ENCODE measurements around the gene VEZF1.
A peak's percentile ranks its signal among the peaks of the same experiment; 100 is the strongest.

DNA sequence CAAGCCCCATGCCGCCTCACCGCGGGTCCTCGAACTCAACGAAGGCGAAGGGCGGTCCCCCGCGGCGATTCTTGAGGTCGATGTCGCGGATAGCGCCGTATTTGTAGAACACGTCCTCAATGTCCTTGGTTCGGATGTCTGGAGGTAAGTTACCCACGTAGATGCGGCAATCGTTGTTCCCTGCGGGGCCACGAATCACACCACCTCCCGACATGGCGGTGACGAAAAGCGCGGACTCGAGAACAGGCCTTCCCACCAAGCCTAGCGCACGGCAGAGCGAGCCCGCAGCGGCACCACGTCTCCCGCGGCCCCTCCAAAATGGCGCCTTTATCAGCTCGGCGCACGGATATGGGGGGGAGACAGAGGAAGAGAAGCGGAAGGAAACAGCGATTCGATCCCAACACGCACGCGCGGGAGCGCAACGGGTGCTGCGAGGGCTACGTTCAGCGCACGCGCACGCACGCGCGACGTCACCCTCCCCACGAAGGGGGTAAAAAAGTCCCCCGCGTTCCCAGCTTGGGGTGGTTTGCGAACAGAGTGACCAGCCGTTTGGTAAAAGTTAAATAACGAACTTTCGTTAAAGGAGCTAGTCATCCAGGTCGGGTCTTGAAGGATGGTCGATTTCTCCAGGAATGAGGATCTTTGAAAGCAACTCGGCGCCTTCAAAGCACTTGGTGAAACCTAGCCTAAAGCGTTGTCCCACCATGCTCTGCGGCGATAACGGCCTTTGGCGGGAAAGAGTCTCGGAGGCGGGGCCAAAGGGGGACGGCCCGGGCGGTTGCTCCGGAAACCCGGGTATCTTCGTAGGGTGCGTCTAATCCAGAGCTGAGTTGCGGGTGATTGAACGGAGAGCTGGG, 19.1 kb upstream of the VEZF1 start, which contains the start of gene SRSF1:
- TF ChIP-seq EP300 (IDR thresholded peaks at IDR 0.05; ENCODE audit: low read depth) (peak; percentile 20), CTCF (IDR thresholded peaks at IDR 0.05) (no peak), POLR2AphosphoS5 (IDR thresholded peaks at IDR 0.05) (peak; percentile 94 to 98 (median 98))

All from transverse colon (tissue), 4 donors.